Adrenal gland (tissue), 5 donors: ENCODE data around the gene ZNF8.

Experiments
- CTCF ChIP-seq, 6 experiments: fragments of 450-650 bp in 4 of 6; fragments of 200-600 bp in 2 of 6; sonication (generic) in 1 of 6; IDR thresholded peaks; 1 replicate in 5 of 6; 2 replicates in 1 of 6; pipeline versions ENCODE4 v1.5.1 to v1.8.0; 2016 to 2021; ENCODE audit warnings: antibody characterized with exemption in 6 of 6, mild to moderate bottlenecking in 2 of 6, moderate library complexity in 1 of 6
- POLR2A ChIP-seq, 2 donors: fragments of 450-650 bp; IDR thresholded peaks; one replicate each; pipeline ENCODE4 v1.6.1; 2017; ENCODE audit warnings: antibody characterized with exemption in 2 of 2, mild to moderate bottlenecking in 2 of 2, moderate library complexity in 1 of 2
- donor health status: DM: no; HTN: no; CAD: no.

- TF ChIP-seq POLR2A (IDR thresholded peaks at IDR 0.05) (peak; percentile 52 to 84), CTCF (IDR thresholded peaks at IDR 0.05) (peak in 1 of 6 experiments; percentile 6)
These were observed at the start of gene ZNF8 for GRCh38 chr19:58278541-58279041.
